Forelimb muscle (tissue), 1 donor: Measurements from ENCODE around the gene CSNK1G1. TPM values are rescaled to one million over a fixed set of nuclear protein-coding genes. Genes with fewer than 3 reads are reported as not detected.
"Not testable (repeated sequence)": the region's sequence is repeated elsewhere in the genome, so short reads cannot be mapped to it uniquely, and the experiment has no call there.

Experiments used
- DNase-seq: peaks from one replicate; pipeline ENCODE4 v3.0.0-alpha.2; 2013; ENCODE audit warnings: low read depth
- polyA plus RNA-seq: library from polyadenylated mRNA; unstranded; fragments of 120-200 nt; gene quantifications from one replicate; pipeline ENCODE4 v1.2.1, GENCODE V29; 2013; ENCODE audit not compliant: insufficient read length

Gene CSNK1G1
- polyA plus RNA-seq, 1 donor, result 10.9 TPM

GRCh38 chr15:64245405-64245804, 110.6 kb downstream of the CSNK1G1 start:
- DNase-seq, result no peak

GRCh38 chr15:64237677-64238076, 118.3 kb downstream of the CSNK1G1 start:
- DNase-seq, result no peak

GRCh38 chr15:64236156-64236894, 119.6 kb downstream of the CSNK1G1 start:
- DNase-seq, result no peak

GRCh38 chr15:64235552-64235951, 120.4 kb downstream of the CSNK1G1 start:
- DNase-seq, result no peak

- no peak for DNase-seq
These were observed 122.7 kb downstream of the CSNK1G1 start for GRCh38 chr15:64233299-64233698.

- DNase-seq, result no peak
These were observed 123.6 kb downstream of the CSNK1G1 start for GRCh38 chr15:64232400-64232799.

- DNase-seq, result no peak
These were observed 126.7 kb downstream of the CSNK1G1 start for GRCh38 chr15:64229129-64229724.

- no peak for DNase-seq
These were observed 130.2 kb downstream of the CSNK1G1 start for GRCh38 chr15:64225804-64226203.

GRCh38 chr15:64224511-64224910, 131.5 kb downstream of the CSNK1G1 start:
- peak; percentile 82 for DNase-seq

- DNase-seq, result no peak
These were observed 132.1 kb downstream of the CSNK1G1 start for GRCh38 chr15:64223882-64224281.

- DNase-seq, result no peak
These were observed 133.2 kb downstream of the CSNK1G1 start for GRCh38 chr15:64222573-64223366.

- DNase-seq, result not testable (repeated sequence)
These were observed 134.1 kb downstream of the CSNK1G1 start for GRCh38 chr15:64221911-64222310.

- DNase-seq, result not testable (repeated sequence)
These were observed 138.6 kb downstream of the CSNK1G1 start for GRCh38 chr15:64217429-64217750.

GRCh38 chr15:64216730-64217428, 139.1 kb downstream of the CSNK1G1 start:
- no peak for DNase-seq

GRCh38 chr15:64216196-64216595, 139.8 kb downstream of the CSNK1G1 start:
- no peak for DNase-seq

- no peak for DNase-seq
These were observed 142.3 kb downstream of the CSNK1G1 start for GRCh38 chr15:64213646-64214045.

- DNase-seq, result no peak
These were observed 144.3 kb downstream of the CSNK1G1 start for GRCh38 chr15:64211696-64212095.

- no peak for DNase-seq
These were observed 145.6 kb downstream of the CSNK1G1 start for GRCh38 chr15:64210371-64210770.

- peak; percentile 24 for DNase-seq
These were observed 146.2 kb downstream of the CSNK1G1 start for GRCh38 chr15:64209680-64210334.

GRCh38 chr15:64205202-64205601, 150.8 kb downstream of the CSNK1G1 start:
- DNase-seq, result no peak

GRCh38 chr15:64197425-64197824, 158.5 kb downstream of the CSNK1G1 start:
- DNase-seq, result no peak

- no peak for DNase-seq
These were observed 162.0 kb downstream of the CSNK1G1 start for GRCh38 chr15:64193971-64194370.
